ENCODE results near the gene SFRP4. TPM values are rescaled to one million over a fixed set of nuclear protein-coding genes. Genes with fewer than 3 reads are reported as not detected.

The SFRP4 gene
- total RNA-seq (2022; extraction: Qiagen RNA extraction; ENCODE audit: low read depth) = 2.5 to 7.7 TPM (median 5.3 TPM) in 5 replicates

DNA sequence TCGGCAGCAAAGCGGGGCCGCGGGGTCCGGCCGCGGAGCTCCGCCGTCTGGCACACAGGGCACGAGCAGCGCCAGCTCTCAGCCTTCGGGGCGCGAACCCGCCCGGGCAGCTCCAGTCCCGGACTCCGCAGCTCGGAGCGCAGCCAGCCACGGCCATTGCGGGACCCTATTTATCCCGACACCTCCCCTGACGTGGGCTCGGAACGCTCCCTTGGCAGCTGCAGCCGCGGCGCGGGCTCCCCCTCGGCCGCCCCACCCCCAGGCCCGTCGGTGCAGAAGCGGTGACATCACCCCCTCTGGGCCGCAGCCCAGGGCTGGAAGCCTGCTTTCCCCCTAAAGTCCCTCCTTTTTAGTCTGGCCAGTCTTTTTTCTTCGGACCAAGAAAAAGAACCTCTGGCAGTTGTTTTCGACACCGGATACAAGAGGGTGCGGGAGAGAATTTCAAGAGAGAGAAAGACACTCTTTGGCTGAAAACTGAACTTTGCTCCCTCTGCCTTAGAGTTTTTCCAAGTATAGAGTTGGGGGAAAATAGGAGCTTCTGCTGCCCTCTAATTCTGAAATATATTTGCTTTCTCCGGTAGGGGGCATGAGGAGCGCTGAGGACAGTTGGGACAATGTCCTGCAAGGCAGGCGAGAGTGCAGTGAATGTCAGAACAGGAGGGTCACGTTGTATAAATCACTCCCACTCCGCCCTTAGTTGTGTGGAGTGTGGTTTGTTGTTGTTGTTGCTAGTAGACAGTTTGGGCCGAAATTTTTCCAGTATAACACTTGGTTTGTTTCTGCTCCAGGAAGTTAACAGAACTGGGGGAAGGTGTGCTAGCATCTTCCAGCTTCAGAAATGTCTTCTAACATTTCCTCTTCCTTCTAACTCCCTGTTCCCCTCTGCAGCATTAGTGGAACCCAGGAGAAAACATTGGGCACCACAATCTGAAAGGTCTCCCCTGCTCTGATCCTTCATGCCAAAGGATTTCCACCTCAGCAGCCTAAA is at the start of gene SFRP4:
Gene SFRP4, minus strand, starts transcription at position 145 of the 988 bp plus-strand sequence. CDS start 280 bp downstream, outside the sequence.

DNA sequence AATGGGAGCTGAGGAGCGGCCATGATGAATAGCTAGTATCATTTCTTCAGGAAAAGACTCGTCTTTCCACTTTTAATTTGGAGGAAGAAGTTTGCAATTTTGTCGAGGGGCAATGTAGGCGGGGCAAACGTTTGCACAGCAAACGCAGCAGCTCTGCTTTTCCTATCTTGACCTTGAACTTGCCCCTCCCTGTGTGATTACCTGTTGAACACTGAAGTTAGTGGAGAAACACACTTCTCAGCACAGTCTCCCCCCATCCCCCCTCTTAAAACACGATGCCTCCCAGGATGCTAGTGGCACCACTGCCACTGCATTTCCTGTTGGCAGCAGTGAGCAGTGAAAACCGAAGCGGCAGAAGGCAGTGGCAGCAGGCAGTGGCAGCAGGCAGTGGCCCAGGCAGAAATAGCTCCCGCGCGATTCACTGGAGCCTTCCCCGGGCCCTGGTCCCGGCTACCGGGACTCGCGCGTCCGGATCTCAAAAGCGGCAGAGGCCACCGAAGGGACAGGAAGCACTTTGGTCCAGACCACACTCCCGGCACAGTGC is 3.8 kb upstream of the SFRP4 start, which contains the start of gene EPDR1:
Gene EPDR1, plus strand, starts transcription at position 336 of the 544 bp plus-strand sequence. CDS start 300 bp downstream, outside the sequence.

Other genes starting within 250 kb of the SFRP4 start
- not detected in 5 replicates for gene GPR141, start 233.1 kb downstream of the SFRP4 start, total RNA-seq (2022; extraction: Qiagen RNA extraction; ENCODE audit: low read depth)
- gene NME8, start 68.2 kb downstream of the SFRP4 start, total RNA-seq (2022; extraction: Qiagen RNA extraction; ENCODE audit: low read depth) = not detected in 5 replicates
- 72.7 to 87.3 TPM (median 80.6 TPM) in 5 replicates for gene EPDR1, start 3.8 kb upstream of the SFRP4 start, total RNA-seq (2022; extraction: Qiagen RNA extraction; ENCODE audit: low read depth)